Right lobe of liver (tissue), 6 donors: Measurements from ENCODE around the gene CACNA2D2. TPM values are rescaled to one million over a fixed set of nuclear protein-coding genes. Genes with fewer than 3 reads are reported as not detected.

Source experiments
- ATAC-seq, 4 donors: fragments of 200-7000 bp; cut with Tn5 transposase; one replicate each; pipeline ENCODE4 v1.9.1; 2020; ENCODE audit warnings: mild to moderate bottlenecking in 4 of 4, moderate library complexity in 4 of 4
- DNase-seq, 3 donors: peaks; one replicate each; pipeline ENCODE4 v3.0.0-alpha.2; 2020
- H3K27ac ChIP-seq, 3 donors: fragments of 200-600 bp; one replicate each; pipeline ENCODE4 v1.8.0; 2022
- H3K27me3 ChIP-seq, 2 donors: fragments of 200-600 bp; one replicate each; pipeline ENCODE4 v1.8.0; 2022
- H3K36me3 ChIP-seq, 4 donors: fragments of 200-600 bp; sonication (generic) in 1 of 4; one replicate each; pipeline versions ENCODE4 v1.5.1 to v1.8.0; 2017 to 2022; ENCODE audit warnings: control low read depth in 1 of 4
- H3K4me1 ChIP-seq, 4 donors: fragments of 200-600 bp; sonication (generic) in 1 of 4; one replicate each; pipeline versions ENCODE4 v1.5.1 to v1.8.0; 2017 to 2022; ENCODE audit warnings: control low read depth in 1 of 4
- H3K4me3 ChIP-seq, 3 donors: fragments of 200-600 bp; one replicate each; pipeline ENCODE4 v1.8.0; 2022
- H3K9me3 ChIP-seq, 4 donors: fragments of 200-600 bp; sonication (generic) in 1 of 4; one replicate each; pipeline versions ENCODE4 v1.5.1 to v1.8.0; 2017 to 2022; ENCODE audit warnings: control low read depth in 1 of 4
- CTCF ChIP-seq, 4 donors: fragments of 200-600 bp in 3 of 4; fragments of 450-650 bp in 1 of 4; IDR thresholded peaks; one replicate each; pipeline versions ENCODE4 v1.5.1 to v1.8.0; 2016 to 2022; ENCODE audit warnings: antibody characterized with exemption in 4 of 4, mild to moderate bottlenecking in 2 of 4
- POLR2A ChIP-seq: fragments of 450-650 bp; IDR thresholded peaks from one replicate; pipeline ENCODE4 v1.6.1; 2017; ENCODE audit warnings: antibody characterized with exemption, mild to moderate bottlenecking
- WGBS: methylation state at CpG from one replicate; pipeline ENCODE4 v1.1.6; 2018; ENCODE audit warnings: low coverage, low lambda C conversion rate; ENCODE audit not compliant: insufficient coverage; ENCODE audit errors: missing lambda C conversion rate; 5-methylcytosine and 5-hydroxymethylcytosine counted together
- intact Hi-C, 2 donors: fragments of 100-400 bp; cut with DNase I; formaldehyde crosslinking; loops; one replicate each; pipeline versions ENCODE4 v1.11.2 to v1.14.1; 2022
- total RNA-seq, 6 experiments: library from RNA; depleted of rRNA in 2 of 6; stranded (reverse); fragments of >200 nt in 2 of 6; fragmentation: NEBNext Ultra II Directional in 3 of 6; extraction: Animal tissue kit (Norgen Biotek cat#: 25700) in 3 of 6; gene quantifications; one replicate each; pipeline versions ENCODE4 v1.1.0 to v1.2.4, GENCODE V29; 2016 to 2023
- donor health status: DM: no; HTN: yes; CAD: no.
- donor health status: DM: no; HTN: no; CAD: no.
- donor health status: DM: no; HTN: no; CAD: no.
- donor health status: DM: no; HTN: yes; CAD: no.
- donor health status: DM: no; HTN: yes; CAD: no.

Gene CACNA2D2
- total RNA-seq, 6 experiments from 2014 or later = 0.06 to 0.39 (median 0.26) TPM; not detected in 1

DNA sequence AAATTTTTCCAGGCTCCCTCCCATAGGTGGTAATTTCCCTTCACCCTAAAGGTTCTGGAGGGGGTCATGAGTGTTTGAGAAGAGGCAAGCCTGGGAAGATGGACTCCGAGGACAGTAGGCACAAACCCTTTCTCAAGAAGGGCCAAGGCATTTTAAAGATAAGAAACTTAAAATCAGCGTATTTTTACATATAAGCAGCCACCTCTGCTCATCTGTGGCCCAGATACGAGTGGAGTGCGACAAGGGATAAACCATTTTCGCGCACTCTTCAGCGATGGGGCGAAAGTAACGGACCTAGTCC lies 163.3 kb downstream of the CACNA2D2 start:
- WGBS = 41% methylated on average over 9 of the region's 9 CpGs
- H3K27me3 ChIP-seq = no peaks in the 10 kb centered on the region
- peak overlapping the region; percentile 33 to 95 (median 86) for H3K27ac ChIP-seq
- H3K4me3 ChIP-seq = peak overlapping the region; percentile 39 to 55 (median 46)
- no peak for ATAC-seq
- no peaks in the 10 kb centered on the region for H3K9me3 ChIP-seq
- no peak for TF ChIP-seq CTCF (IDR thresholded peaks at IDR 0.05)
- no peak for TF ChIP-seq POLR2A
- H3K4me1 ChIP-seq = peaks cover 0 to 21% (median 6%) of the 10 kb centered on the region in 4 donors
- H3K36me3 ChIP-seq = no peaks in the 10 kb centered on the region
- intact Hi-C loops = loop anchor here (10.0 kb wide), 2 partner anchors 205 to 215 kb away; no protein-coding TSS in a partner anchor
- DNase-seq = no peak

- ATAC-seq (no peak), DNase-seq (no peak)
- Histone ChIP-seq H3K4me3 (peak overlapping the region in 2 of 3 donors; percentile 46 to 55), H3K27ac (peak overlapping the region; percentile 33 to 95 (median 86)), H3K4me1 (peaks cover 0 to 22% (median 7%) of the 10 kb centered on the region in 4 donors), H3K9me3 (no peaks in the 10 kb centered on the region), H3K27me3 (no peaks in the 10 kb centered on the region), H3K36me3 (no peaks in the 10 kb centered on the region)
- intact Hi-C loops = loop anchor here (10.0 kb wide), 2 partner anchors 205 to 215 kb away; no protein-coding TSS in a partner anchor
- TF ChIP-seq CTCF (IDR thresholded peaks at IDR 0.05) (no peak), POLR2A (no peak)
- 79% methylated on average over 9 of the region's 14 CpGs for WGBS
Observed at GRCh38 chr3:50339485-50340146, 163.8 kb downstream of the CACNA2D2 start.

DNA sequence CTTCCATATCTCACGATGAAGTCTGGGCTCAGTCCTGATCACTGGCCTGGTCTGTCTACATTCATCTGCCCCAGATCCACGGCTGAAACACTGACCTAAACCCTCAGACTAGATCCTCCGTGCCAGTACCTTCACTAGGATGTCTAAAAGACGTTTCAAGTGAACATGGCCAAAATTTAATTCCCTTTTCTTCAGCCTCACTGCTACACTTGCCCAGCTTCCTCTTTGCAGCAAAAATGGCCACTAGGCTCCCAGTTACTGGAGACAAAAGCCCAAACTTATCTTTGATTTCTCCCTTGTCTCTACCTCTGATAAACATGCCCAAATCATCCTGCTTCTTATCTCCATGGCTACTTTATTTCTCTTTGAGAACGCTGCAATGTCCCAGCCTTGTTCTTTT lies 164.5 kb downstream of the CACNA2D2 start:
- WGBS = 66% methylated on average over 3 of the region's 5 CpGs
- Histone ChIP-seq H3K36me3 (no peaks in the 10 kb centered on the region), H3K27me3 (no peaks in the 10 kb centered on the region), H3K4me1 (peaks cover 0 to 22% (median 8%) of the 10 kb centered on the region in 4 donors), H3K27ac (peak overlapping the region in 2 of 3 donors; percentile 86 to 95), H3K9me3 (no peaks in the 10 kb centered on the region), H3K4me3 (peak overlapping the region in 1 of 3 donors; percentile 55)
- TF ChIP-seq POLR2A = no peak
- TF ChIP-seq CTCF (IDR thresholded peaks at IDR 0.05) = no peak
- intact Hi-C loops = no loop called here
- DNase-seq = no peak
- ATAC-seq = no peak

DNA sequence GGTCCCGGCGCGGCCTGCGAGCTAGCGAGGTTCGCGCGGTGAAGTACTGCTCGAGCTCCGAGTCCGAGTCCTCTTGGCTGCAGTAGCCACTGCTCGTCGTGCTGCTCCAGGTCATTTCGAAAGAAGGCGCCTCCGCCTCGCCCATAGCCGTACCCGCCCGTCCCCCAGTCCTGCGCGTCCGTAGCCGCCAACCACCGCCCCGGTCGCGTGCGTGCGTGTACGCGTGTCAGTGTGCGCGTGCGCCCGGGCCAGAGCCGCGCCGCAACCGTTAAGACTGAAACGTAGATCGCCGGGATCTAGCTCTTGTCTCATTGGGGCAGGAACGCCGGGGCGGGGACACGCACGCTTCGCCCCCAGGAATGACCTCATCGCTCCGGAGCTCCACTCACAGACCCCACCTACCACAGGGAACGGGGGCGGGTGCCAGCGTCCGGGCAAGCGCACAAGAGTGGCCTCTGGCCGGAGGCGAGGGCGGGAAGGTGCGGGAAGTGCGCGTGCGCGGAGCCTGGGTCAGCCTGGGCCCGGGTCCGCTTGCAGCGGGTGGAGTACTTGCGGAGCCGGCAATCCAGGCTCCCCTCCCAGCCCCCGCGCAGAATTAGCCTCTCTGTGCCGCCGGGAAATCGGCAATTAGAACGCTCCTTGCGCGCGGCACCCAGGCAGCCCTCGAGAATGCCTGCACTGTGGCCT lies 166.1 kb downstream of the CACNA2D2 start:
- peaks cover 0 to 22% (median 8%) of the 10 kb centered on the region in 4 donors for H3K4me1 ChIP-seq

More for the DNA sequence above, 166.1 kb downstream of the CACNA2D2 start:
- H3K4me3 ChIP-seq = peak overlapping the region; percentile 83 to 97 (median 95)
- intact Hi-C loops = no loop called here
- no peaks in the 10 kb centered on the region for H3K36me3 ChIP-seq
- 0% methylated on average over 13 of the region's 79 CpGs for WGBS
- no peaks in the 10 kb centered on the region for H3K9me3 ChIP-seq
- DNase-seq = peak; percentile 100
- H3K27me3 ChIP-seq = no peaks in the 10 kb centered on the region
- TF ChIP-seq CTCF (IDR thresholded peaks at IDR 0.05) = no peak
- peak; percentile 92 for TF ChIP-seq POLR2A
- peak overlapping the region; percentile 86 to 95 (median 93) for H3K27ac ChIP-seq
- peak; percentile 84 to 93 (median 90) for ATAC-seq
